ENCODE data around the gene MATR3.
"Not testable (repeated sequence)": the region's sequence is repeated elsewhere in the genome, so short reads cannot be mapped to it uniquely, and the experiment has no call there.

MATR3 gene

GRCh38 chr5:139347863-139348262 lies 54.3 kb downstream of the MATR3 start:
- not testable (repeated sequence) for DNase-seq (ENCODE audit: low spot score)

GRCh38 chr5:139354186-139354585 lies 60.6 kb downstream of the MATR3 start:
- no peak for DNase-seq (ENCODE audit: low spot score)

GRCh38 chr5:139355900-139356299 lies 62.4 kb downstream of the MATR3 start:
- DNase-seq (ENCODE audit: low spot score) = not testable (repeated sequence)

- DNase-seq (ENCODE audit: low spot score) = no peak
These were observed 64.5 kb downstream of the MATR3 start for GRCh38 chr5:139358064-139358463.

GRCh38 chr5:139360384-139360783 lies 66.8 kb downstream of the MATR3 start:
- no peak for DNase-seq (ENCODE audit: low spot score)

GRCh38 chr5:139361835-139362429 lies 68.4 kb downstream of the MATR3 start:
- DNase-seq (ENCODE audit: low spot score) = no peak

- no peak for DNase-seq (ENCODE audit: low spot score)
These were observed 70.4 kb downstream of the MATR3 start for GRCh38 chr5:139363937-139364336.

GRCh38 chr5:139364466-139364865 lies 70.9 kb downstream of the MATR3 start:
- DNase-seq (ENCODE audit: low spot score) = no peak

GRCh38 chr5:139368613-139369012 lies 75.1 kb downstream of the MATR3 start:
- no peak for DNase-seq (ENCODE audit: low spot score)

GRCh38 chr5:139369181-139369580 lies 75.6 kb downstream of the MATR3 start:
- DNase-seq (ENCODE audit: low spot score) = no peak

- DNase-seq (ENCODE audit: low spot score) = no peak
These were observed 78.2 kb downstream of the MATR3 start for GRCh38 chr5:139371482-139372435.

GRCh38 chr5:139374909-139375308 lies 81.4 kb downstream of the MATR3 start:
- DNase-seq (ENCODE audit: low spot score) = no peak

- no peak for DNase-seq (ENCODE audit: low spot score)
These were observed 82.8 kb downstream of the MATR3 start for GRCh38 chr5:139376364-139376763.

GRCh38 chr5:139377226-139377625 lies 83.7 kb downstream of the MATR3 start:
- no peak for DNase-seq (ENCODE audit: low spot score)

GRCh38 chr5:139378101-139378825 lies 84.7 kb downstream of the MATR3 start:
- no peak for DNase-seq (ENCODE audit: low spot score)

GRCh38 chr5:139378941-139379361 lies 85.4 kb downstream of the MATR3 start:
- no peak for DNase-seq (ENCODE audit: low spot score)

- no peak for DNase-seq (ENCODE audit: low spot score)
These were observed 86.3 kb downstream of the MATR3 start for GRCh38 chr5:139379626-139380449.
